ENCODE results near the gene NOTCH4. TPM values are rescaled to one million over a fixed set of nuclear protein-coding genes. Genes with fewer than 3 reads are reported as not detected.

Gene NOTCH4
- total RNA-seq, 4 donors from 2014 or later, result 2.6 to 24.3 (median 9.6) TPM

DNA sequence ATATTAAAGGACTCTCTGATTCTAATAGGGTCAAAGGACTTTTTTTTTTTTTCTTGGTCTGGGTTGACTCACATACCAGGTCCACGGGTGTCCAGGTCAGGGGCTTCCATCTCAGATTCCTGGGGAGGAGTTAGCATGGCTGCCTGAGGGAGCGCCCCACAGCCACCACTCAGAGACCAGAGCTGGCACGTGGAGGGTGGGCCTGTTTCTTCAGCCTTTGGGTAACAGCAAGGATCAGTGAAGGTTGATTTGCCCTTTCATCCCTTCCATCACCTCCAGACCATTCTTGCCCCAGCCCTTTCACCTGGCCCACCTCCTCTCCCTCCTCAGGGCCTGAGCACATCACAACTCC lies 25.5 kb downstream of the NOTCH4 start:
- Histone ChIP-seq H3K9me3 (no peaks in the 10 kb centered on the region), H3K27me3 (no peaks in the 10 kb centered on the region), H3K4me1 (peaks cover 5 to 21% (median 12%) of the 10 kb centered on the region in 4 donors), H3K27ac (no peak overlapping the region), H3K36me3 (no peaks in the 10 kb centered on the region), H3K4me3 (no peak overlapping the region)
- WGBS, 2 donors (ENCODE audit: low coverage in 1 of 2), result 64 to 67% methylated on average over 2 to 3 of the region's 3 CpGs
- DNase-seq, result no peak
- intact Hi-C loops (cut with DNase I; ENCODE audit: low total_unique reads), result no loop called here
- in situ Hi-C loops (cut with MboI; ENCODE audit: low pct_ligation_motif_present in 1 of 4, low pct_unique_long_range_greater_than_20kb in 1 of 4, low sequenced_read_pairs in 3 of 4), result no loop called here
- TF ChIP-seq CTCF (IDR thresholded peaks at IDR 0.05) (no peak), POLR2A (IDR thresholded peaks at IDR 0.05) (no peak), POLR2AphosphoS5 (IDR thresholded peaks at IDR 0.05) (no peak), EP300 (IDR thresholded peaks at IDR 0.05; ENCODE audit: low read depth) (no peak)

DNA sequence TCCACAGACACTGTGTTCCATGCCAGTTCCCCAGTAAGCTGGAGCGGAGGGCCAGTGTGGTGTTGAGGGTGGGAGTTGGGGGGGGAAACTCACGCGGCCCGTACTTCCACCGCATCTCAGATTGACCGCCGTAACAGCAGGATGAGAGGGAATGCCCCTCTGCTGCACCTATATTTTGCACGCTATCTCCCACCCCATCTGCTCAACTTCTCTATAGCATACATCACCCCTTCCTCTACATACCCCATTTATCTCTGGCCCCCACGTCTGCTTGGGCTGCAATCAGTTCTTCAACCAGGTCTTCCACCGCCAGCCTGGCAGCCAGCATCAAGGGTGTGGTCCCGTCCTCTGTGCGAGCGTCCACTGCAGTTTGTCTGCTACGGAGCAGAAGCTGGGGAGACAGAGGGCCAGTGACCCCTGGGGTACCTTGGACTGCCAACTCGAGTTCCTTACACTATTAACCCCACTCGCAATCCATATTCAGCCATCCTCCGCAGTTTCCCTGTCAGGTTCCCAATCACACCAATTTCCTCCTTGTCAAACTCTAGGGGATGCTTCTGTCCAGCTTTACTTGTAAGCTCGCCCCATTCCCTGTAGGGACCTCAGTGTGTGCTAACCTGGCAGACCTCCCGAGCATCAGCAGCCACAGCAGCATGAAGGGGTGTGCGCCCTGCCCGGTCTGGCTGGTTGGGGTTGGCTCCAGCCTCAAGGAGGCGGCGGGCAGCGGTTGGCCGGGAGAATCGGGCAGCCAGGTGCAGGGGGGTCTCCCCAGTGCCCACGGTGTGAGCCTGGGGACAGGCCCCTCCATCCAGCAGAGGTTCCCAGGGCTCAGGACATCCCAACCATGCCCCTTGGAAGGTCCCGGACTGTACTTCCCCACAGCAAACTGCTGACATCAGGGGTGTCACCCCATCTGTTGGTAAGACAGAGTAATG lies 26.9 kb downstream of the NOTCH4 start:
- no peaks in the 10 kb centered on the region for H3K36me3 ChIP-seq
- WGBS, 2 donors (ENCODE audit: low coverage in 1 of 2), result 0 to 31% methylated on average over 1 to 26 of the region's 28 CpGs
- peaks cover 9 to 34% (median 22%) of the 10 kb centered on the region in 4 donors for H3K4me1 ChIP-seq
- peak; percentile 40 for DNase-seq
- peak overlapping the region; percentile 98 to 100 (median 99) for H3K27ac ChIP-seq
- peak overlapping the region; percentile 68 to 88 (median 77) for H3K4me3 ChIP-seq
- in situ Hi-C loops (cut with MboI; ENCODE audit: low pct_ligation_motif_present in 1 of 4, low pct_unique_long_range_greater_than_20kb in 1 of 4, low sequenced_read_pairs in 3 of 4), result no loop called here
- intact Hi-C loops (cut with DNase I; ENCODE audit: low total_unique reads), result no loop called here
- H3K27me3 ChIP-seq, result no peaks in the 10 kb centered on the region
- TF ChIP-seq POLR2AphosphoS5 (IDR thresholded peaks at IDR 0.05), result no peak
- no peak for TF ChIP-seq POLR2A (IDR thresholded peaks at IDR 0.05)
- TF ChIP-seq EP300 (IDR thresholded peaks at IDR 0.05; ENCODE audit: low read depth), result no peak
- TF ChIP-seq CTCF (IDR thresholded peaks at IDR 0.05), result no peak
- no peaks in the 10 kb centered on the region for H3K9me3 ChIP-seq

DNA sequence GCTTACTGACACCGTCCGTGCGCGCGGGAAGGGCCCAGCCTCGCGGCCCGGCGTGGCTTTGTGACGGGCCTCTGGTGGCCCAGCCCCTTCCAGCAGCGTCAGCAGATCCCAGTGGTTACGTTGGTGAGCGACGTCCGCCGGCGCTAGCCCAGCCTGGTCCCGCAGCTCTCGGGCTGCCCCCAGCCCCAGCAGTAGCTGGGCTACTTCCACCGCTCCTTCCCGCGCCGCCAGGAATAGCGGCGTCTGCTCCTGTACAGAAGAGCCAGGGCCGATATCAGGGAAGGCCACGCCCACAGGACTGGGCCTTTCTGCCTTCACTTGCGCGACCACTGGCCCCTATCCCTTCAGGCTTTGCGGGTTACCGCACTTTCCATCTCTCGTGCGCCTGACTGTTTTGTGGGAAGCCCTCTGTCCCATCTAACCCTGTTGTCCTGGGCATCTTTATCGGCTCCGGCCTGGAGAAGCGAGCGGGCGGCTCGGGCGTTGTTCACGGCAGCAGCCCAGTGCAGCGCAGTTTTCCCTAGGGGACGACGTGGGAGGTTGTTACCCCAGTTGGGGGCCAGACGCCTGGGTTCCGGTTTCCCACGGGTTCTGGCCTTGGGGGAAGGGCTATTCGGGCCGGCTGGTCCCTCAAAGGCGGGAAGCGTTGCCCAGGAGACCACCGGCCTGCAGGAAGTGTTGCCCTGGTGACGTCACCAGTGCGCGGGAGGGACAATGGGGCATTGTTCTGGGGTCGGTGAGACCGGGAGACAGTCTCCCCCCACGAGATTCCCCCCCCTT lies 27.8 kb downstream of the NOTCH4 start:
- in situ Hi-C loops (cut with MboI; ENCODE audit: low pct_ligation_motif_present in 1 of 4, low pct_unique_long_range_greater_than_20kb in 1 of 4, low sequenced_read_pairs in 3 of 4) (no loop called here), intact Hi-C loops (cut with DNase I; ENCODE audit: low total_unique reads) (no loop called here)
- 0 to 2% methylated on average over 10 to 34 of the region's 58 CpGs for WGBS, 2 donors (ENCODE audit: low coverage in 1 of 2)
- H3K36me3 ChIP-seq, result no peaks in the 10 kb centered on the region
- peak overlapping the region; percentile 98 to 100 (median 99) for H3K27ac ChIP-seq
- DNase-seq, result peak; percentile 92
- H3K4me1 ChIP-seq, result peaks cover 10 to 38% (median 24%) of the 10 kb centered on the region in 4 donors
- no peaks in the 10 kb centered on the region for H3K27me3 ChIP-seq
- H3K9me3 ChIP-seq, result no peaks in the 10 kb centered on the region
- TF ChIP-seq POLR2AphosphoS5 (IDR thresholded peaks at IDR 0.05) (peak; percentile 97 to 99 (median 99)), POLR2A (IDR thresholded peaks at IDR 0.05) (peak; percentile 99), CTCF (IDR thresholded peaks at IDR 0.05) (no peak), EP300 (IDR thresholded peaks at IDR 0.05; ENCODE audit: low read depth) (peak; percentile 78)
- peak overlapping the region; percentile 68 to 88 (median 77) for H3K4me3 ChIP-seq

DNA sequence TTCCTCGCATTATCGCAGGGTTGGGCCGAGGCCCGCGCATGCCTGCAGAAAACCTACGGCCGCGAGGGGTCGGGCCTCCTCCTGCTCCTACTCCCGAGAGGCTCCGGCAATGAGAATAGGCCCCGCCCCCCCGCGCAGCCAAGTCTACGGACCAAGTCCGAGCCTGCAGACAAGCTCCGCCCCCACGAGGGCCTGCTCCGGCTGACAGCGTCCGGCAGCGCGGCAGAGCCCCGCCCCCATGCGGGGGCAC lies 28.3 kb downstream of the NOTCH4 start:
- no peak for TF ChIP-seq POLR2A (IDR thresholded peaks at IDR 0.05)
- TF ChIP-seq CTCF (IDR thresholded peaks at IDR 0.05), result peak in 4 of 5 experiments; percentile 19 to 54 (median 48)
- DNase-seq, result peak; percentile 100
- H3K27me3 ChIP-seq, result no peaks in the 10 kb centered on the region
- in situ Hi-C loops (cut with MboI; ENCODE audit: low pct_ligation_motif_present in 1 of 4, low pct_unique_long_range_greater_than_20kb in 1 of 4, low sequenced_read_pairs in 3 of 4), result no loop called here
- intact Hi-C loops (cut with DNase I; ENCODE audit: low total_unique reads), result no loop called here
- no peaks in the 10 kb centered on the region for H3K9me3 ChIP-seq
- H3K4me3 ChIP-seq, result peak overlapping the region in 3 of 4 donors; percentile 68 to 80 (median 74)
- peak overlapping the region; percentile 98 to 100 (median 99) for H3K27ac ChIP-seq
- H3K4me1 ChIP-seq, result peaks cover 10 to 43% (median 28%) of the 10 kb centered on the region in 4 donors
- no peaks in the 10 kb centered on the region for H3K36me3 ChIP-seq
- WGBS, 2 donors (ENCODE audit: low coverage in 1 of 2), result 2% methylated on average over 9 of the region's 25 CpGs; no CpG with 5 or more reads in 1 of the 2 donors

Measured in transverse colon (tissue), 4 donors.